Stimulated activated CD4-positive, alpha-beta T cell treated with anti-CD3 and anti-CD28 coated beads, Interleukin-2, amount 100 ng/mL, for 48 hours (primary cell): ENCODE measurements around the gene DDX5.
A peak's percentile ranks its signal among the peaks of the same experiment; 100 is the strongest.

ENCODE experiments used
- DNase-seq, 2 donors: peaks; one replicate each; pipeline ENCODE4 v3.0.0-alpha.2; 2020

The DDX5 gene

DNA sequence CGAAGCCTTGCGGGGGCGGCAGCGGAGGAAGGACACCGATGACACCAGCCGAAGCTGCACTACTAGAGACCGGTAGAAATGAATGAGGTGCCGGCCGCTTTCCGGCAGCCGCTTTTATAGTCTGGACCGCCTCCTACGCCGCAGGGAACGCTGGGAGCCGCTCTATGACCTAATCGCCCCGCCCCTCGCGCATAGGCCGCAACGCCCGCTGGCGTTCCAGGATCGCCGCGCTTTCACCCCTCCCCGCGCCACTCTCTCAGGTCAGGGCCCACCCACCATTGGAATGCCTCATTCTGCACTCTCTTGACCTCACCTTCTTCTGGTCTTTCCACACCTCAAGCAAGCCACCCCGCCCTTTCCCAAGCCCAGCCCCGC is at the start of gene DDX5:
Gene DDX5 (minus strand): TSS at position 89 of the 375 bp plus-strand sequence. CDS start 170 bp downstream, outside the sequence.
- DNase-seq = peak; percentile 95 to 97

DNA sequence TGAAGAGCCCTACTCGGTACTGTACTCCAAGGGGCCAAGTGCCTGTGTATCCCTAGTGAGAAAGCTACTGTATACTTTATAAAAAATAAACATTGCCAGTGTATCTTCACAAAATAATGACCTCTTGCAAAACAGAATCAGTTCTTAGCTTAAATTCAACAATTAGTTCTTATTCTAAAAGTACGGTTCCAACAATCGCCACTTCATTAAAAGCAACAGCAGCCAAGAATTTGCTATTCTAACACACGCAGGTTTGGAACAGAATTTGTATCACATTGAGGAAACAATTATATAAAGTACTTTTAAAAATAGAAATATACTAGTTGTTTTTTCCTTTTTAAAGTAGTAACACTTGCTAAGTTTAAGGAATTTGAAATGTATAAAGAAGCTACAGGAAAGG is 49.2 kb upstream of the DDX5 start:
- no peak for DNase-seq

DNA sequence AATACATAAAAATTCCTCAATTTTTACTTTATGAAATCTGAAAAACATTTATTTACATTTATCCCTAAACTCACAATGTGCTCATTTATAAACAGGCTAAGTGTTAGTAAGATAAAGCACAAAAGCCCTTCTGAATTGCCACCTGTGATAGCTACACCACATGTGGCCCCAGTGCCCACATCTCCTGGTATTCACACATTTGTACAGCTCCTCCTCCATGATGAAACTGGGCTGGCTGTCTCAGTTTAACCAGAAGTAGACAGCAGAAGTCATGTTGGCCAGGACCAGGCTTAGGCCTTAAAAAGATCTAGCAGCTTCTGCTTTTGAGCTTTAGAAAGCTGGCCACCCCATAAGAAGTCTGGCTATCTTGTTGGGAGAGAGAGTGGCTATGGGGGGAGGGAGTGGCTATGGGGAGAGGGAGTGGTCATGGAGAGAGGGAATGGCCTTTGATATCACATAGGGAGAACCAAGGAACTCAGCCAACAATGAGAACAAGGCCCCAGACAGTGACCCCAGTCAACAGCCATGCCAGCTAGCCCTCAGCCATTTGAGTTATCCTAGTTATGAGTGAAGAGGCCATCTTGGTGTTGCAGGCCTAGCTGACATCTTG is 48.0 kb upstream of the DDX5 start:
- DNase-seq = no peak

GRCh38 chr17:64551461-64551860 is 45.4 kb upstream of the DDX5 start:
- DNase-seq = no peak

DNA sequence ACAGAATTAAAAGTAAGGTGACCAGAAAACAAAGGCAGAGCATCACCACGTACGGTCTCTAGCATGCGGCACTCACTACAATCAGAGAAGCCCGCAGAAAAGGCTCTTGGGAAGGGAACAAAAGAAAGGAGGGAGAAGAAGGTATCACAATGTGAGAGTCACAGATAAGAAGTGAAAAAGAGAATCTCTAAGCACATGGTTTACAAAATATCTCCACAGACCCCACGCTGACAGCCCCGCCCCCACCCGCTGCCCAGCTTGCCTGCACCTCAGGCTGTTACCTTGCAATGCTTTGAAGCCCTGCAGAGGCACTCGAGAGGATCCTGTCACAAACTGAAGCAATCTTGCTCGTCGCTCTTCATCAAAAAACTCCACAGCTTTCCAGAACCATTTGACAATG is 41.2 kb upstream of the DDX5 start:
- DNase-seq = no peak

- no peak for DNase-seq
Measured at GRCh38 chr17:64546716-64547115, 40.6 kb upstream of the DDX5 start.

GRCh38 chr17:64544742-64545141 is 38.7 kb upstream of the DDX5 start:
- no peak for DNase-seq

GRCh38 chr17:64540118-64540776 is 34.2 kb upstream of the DDX5 start:
- DNase-seq = no peak

DNA sequence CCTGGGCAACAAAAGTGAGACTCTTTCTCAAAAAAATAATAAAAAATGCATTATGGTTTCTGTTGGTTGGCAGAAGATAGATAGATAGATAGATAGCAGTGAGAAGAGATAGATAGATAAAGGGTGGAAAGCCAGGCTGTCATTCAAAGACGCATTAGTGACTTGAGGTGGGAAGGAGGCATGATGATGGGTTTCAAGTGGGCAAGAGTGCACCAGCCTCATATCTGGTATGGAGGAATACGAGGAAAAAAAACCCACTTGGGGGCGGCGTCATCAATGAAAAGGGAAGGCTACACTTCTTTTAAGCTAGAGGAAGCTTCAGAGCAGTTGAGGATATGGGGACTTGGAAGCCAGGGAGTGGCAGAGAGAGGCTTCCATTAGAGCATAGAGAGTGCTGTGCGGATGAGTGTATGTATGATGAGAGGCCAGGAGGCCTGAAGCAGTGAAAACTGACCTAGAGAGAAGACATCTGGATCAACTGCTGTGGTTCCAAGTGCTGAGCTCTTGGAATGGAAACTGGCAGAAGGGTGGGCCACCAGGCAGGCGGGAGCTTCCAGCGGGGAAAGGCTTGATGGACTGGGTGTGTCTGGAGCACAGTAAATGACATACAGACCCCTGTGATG is 32.5 kb upstream of the DDX5 start:
- no peak for DNase-seq

DNA sequence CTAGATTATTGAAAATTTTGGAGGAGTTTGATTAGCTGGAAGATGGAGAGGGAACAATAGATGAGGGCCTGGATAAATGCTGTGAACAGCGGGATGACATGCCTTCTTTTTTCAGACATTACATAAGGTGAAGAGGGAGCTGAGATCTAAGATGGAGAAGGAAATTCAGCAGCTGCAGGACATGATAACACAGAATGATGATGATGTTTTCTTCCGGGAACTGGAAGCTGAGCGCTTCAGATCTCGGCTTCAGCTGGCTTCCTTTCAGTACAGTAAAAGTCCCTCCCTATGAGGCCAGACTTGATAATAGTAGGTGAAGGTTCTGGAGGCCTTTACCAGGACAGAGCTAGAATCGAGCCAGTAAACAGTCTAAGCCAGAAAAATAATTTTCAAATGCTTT is 31.4 kb upstream of the DDX5 start:
- DNase-seq = no peak

GRCh38 chr17:64536913-64537312 is 30.8 kb upstream of the DDX5 start:
- DNase-seq = no peak

- DNase-seq = no peak
Measured at GRCh38 chr17:64535357-64535756, 29.3 kb upstream of the DDX5 start.

DNA sequence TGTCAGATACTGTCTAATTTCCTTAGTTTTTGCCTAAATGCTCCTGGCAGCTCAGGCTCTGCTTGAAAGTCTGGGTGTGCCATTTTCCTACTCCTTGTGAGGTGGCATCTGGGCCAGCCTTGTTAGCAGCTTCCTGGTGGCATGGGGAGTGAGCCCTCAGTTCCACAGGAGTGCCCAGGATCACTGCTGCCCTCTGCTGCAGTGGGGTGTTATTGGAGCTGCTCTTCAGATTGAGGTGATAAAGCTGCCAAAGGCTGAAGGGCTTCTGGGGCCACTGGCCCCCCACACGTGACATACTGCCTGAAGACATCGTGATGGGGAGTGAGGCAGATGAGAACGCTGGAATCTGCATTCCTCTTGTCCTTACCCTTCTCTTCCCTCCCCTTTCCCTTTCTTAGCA is 28.1 kb upstream of the DDX5 start:
- DNase-seq = no peak

GRCh38 chr17:64533784-64534183 is 27.7 kb upstream of the DDX5 start:
- DNase-seq = no peak

DNA sequence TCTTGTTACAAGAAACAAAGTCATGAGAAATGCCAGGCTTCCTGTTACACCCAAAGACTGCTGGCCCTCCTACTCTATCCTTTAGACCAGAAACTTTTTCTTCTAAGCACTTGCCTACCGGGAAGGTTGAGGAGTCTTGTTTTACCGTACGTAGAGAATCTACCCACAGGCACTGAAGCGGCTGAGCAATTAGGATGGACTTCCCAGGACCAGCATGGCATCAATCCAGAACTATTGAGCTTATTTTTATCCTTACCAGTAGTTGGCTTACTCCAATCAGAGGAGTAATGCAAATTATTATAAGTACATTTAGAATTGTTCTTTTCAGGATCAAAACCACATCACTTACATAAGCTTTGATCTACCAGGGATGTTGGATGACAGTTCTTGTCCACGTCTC is 26.3 kb upstream of the DDX5 start:
- DNase-seq = no peak

DNA sequence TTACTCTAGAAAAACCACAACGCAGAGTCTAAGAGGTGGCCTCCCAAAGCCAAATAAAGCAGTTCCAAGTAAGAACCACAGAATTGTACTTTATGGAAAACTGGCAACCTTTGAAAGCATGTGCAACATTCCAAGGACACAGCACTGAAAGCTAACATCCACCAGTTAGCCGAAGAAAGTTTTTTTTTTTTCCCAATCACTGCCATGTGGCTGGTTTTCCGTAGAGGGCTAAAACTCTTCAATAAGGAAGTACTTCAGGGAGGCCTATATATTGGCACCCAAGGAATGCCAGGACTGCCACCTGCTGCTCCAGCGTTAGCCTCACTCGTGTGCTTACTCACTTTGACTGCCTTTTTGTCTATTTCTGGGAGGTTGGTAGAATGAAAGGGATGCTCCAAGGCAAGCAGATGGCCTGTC is 25.9 kb upstream of the DDX5 start:
- DNase-seq = no peak

- DNase-seq = no peak
Measured at GRCh38 chr17:64529221-64529620, 23.1 kb upstream of the DDX5 start.

DNA sequence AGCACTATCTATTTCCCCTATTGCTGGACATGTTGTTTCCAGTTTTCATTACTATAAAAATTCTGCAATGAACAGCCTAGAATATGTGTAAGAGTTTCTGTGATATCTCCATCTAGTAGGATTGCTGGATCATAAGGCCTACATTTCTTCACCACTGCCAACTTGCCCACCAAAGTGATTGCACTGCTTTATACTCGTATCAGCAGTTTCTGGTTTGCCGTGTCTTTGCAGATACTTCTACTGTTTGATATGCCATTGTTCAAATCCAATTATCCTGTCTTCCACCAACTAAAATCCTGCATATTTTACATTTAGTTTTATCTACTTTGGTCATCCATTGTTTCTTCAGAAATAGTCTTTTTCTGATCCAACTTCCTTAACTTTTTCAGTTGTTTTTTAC is 21.8 kb upstream of the DDX5 start:
- DNase-seq = no peak

- no peak for DNase-seq
Measured at GRCh38 chr17:64520359-64520758, 14.3 kb upstream of the DDX5 start.

DNA sequence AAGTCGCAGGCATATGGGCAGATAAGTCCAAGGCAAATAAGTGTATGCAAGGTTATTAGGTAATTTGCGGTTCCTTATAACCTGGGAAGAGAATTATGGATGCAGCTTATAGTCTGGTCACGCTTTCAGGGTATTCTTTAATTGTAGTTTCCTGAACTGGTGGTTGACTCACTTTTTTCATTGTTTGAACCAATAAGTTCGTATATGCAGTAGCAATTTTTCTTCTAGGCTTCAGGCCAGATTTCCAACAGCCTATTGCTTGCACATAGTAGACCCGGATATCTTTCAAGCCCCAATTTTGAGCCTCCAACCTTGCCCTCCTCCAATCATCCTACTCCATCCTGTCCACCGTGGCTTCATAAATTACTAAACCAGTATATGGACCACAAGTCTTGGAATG is 13.5 kb upstream of the DDX5 start:
- DNase-seq = no peak

GRCh38 chr17:64515829-64516228 is 9.7 kb upstream of the DDX5 start:
- no peak for DNase-seq

DNA sequence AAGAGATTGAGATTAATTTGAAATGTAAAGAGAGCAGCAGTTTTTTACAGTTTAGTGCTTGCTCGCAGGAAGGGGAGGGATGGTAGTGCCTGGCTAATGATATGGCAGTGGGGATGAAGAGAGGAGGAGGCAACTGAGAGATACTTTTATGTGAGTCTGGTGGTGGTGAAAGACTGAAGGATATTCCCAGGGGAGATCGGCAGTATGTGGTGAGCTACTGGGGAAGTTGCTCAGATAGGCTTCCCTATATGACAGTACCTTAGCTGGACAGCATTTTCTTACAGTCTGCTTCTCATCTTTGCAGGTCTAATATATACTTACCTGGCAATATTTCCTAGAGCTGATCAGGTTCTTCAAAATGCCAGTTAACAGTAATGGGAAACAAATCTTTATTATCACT is 9.3 kb upstream of the DDX5 start:
- DNase-seq = no peak

DNA sequence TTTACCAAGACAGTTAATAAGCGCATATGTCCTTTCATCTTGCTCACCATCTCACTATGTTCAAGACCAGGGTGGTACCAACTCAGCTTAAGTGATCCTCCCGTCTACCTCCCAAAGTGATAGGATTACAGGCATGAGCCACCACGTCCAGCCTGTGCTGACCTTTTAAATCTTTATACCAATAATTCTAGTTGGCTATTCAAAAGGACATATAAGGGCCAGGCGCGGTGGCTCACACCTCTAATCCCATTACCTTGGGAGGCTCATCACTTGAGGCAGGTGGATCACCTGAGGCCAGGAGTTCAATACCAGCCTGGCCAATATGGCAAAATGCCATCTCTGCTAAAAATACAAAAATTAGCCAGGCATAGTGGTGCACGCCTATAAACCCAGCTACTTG is 3.1 kb upstream of the DDX5 start:
- no peak for DNase-seq

- no peak for DNase-seq
Measured at GRCh38 chr17:64508683-64509082, 2.6 kb upstream of the DDX5 start.

DNA sequence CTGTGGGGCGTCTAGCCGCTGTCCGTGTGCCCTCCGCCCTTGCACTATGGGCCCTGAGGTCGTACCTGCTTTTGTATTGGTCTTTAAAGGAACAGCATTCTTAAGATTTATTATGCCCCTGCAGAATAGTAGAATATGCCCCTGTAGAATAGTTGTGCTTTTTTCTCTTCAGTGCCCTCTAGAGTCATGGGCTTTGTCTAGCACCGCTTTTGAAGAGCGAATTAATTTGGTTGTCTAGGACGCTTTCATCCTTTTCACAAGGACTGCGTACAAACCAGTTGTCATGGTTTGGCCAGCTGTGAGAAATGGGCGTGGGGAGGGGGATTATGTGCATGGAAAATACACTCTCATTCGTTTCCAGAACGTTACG is 1.3 kb upstream of the DDX5 start:
- no peak for DNase-seq
